Pancreas (tissue), 10 donors: ENCODE data around the gene WDR7. TPM values are rescaled to one million over a fixed set of nuclear protein-coding genes. Genes with fewer than 3 reads are reported as not detected.

Experiments used
- ATAC-seq, 4 donors: fragments of 200-7000 bp; cut with Tn5 transposase; one replicate each; pipeline versions ENCODE4 v1.8.0 to v1.9.1; 2020; ENCODE audit warnings: mild to moderate bottlenecking in 4 of 4, moderate library complexity in 4 of 4
- DNase-seq, 6 donors: peaks; one replicate each; pipeline ENCODE4 v3.0.0-alpha.2; 2020
- FAIRE-seq: peaks from 2 replicates; lab custom pipeline; 2012; peaks lifted over from hg19 to GRCh38; lab: Jason Lieb, UNC
- H3K27ac ChIP-seq, 4 donors: fragments of 200-600 bp; sonication (generic); 1 replicate in 3 of 4; 2 replicates in 1 of 4; pipeline versions ENCODE4 v1.5.0 to v1.8.0; 2020
- H3K27me3 ChIP-seq, 4 donors: fragments of 200-600 bp; one replicate each; pipeline ENCODE4 v1.8.0; 2021
- H3K36me3 ChIP-seq, 3 donors: fragments of 200-600 bp; sonication (generic) in 1 of 3; one replicate each; pipeline versions ENCODE4 v1.5.0 to v1.8.0; 2020 to 2021
- H3K4me1 ChIP-seq, 3 donors: fragments of 200-600 bp; one replicate each; pipeline ENCODE4 v1.8.0; 2021
- H3K4me3 ChIP-seq, 4 donors: fragments of 200-600 bp; sonication (generic) in 2 of 4; one replicate each; pipeline versions ENCODE4 v1.5.0 to v1.8.0; 2020 to 2021
- H3K9me3 ChIP-seq, 4 donors: fragments of 200-600 bp; one replicate each; pipeline ENCODE4 v1.8.0; 2021
- WGBS, 2 donors: extraction: QIAGEN DNeasy Blood & Tissue Kit; methylation state at CpG; one replicate each; pipeline ENCODE4 v1.1.7; 2013; 5-methylcytosine and 5-hydroxymethylcytosine counted together
- intact Hi-C, 3 donors: fragments of 100-400 bp; cut with DNase I; formaldehyde crosslinking; loops; one replicate each; pipeline versions ENCODE4 v1.11.1 to v1.14.2; 2022
- polyA plus RNA-seq, 2 donors: library from polyadenylated mRNA; stranded (reverse); fragments of 200-250 nt; gene quantifications; one replicate each; pipeline ENCODE4 v1.2.3, GENCODE V29; 2013
- total RNA-seq, 6 donors: library from RNA; stranded (reverse); fragmentation: NEBNext Ultra II Directional in 4 of 6; extraction: Animal tissue kit (Norgen Biotek cat#: 25700) in 4 of 6; gene quantifications; one replicate each; pipeline versions ENCODE4 v1.2.1 to v1.2.4, GENCODE V29; 2021 to 2023
- TF ChIP-seq, protein P1 (sequence below), 4 donors: fragments of 200-600 bp; sonication (generic) in 3 of 4; IDR thresholded peaks; one replicate each; pipeline versions ENCODE4 v1.5.0 to v1.8.0; 2021; ENCODE audit warnings: antibody characterized with exemption in 4 of 4
- donor health status: healthy with polysubstance abuse.
- donor health status: DM: no; HTN: no; CAD: no; lungs with moderate emphysema.
- donor health status: DM: no; HTN: no; CAD: no.
- donor health status: control.
- donor health status: control.
- donor health status: Bipolar disorder and iron deficiency.
- donor health status: DM: yes; HTN: yes; CAD: no.
- donor health status: DM: no; HTN: no; CAD: no.
- donor health status: DM: no; HTN: no; CAD: no.
- donor health status: DM: yes; HTN: yes; CAD: no.

The WDR7 gene
- total and polyA plus RNA-seq, 8 donors: 2.5 to 14.4 (median 10.3) TPM

DNA sequence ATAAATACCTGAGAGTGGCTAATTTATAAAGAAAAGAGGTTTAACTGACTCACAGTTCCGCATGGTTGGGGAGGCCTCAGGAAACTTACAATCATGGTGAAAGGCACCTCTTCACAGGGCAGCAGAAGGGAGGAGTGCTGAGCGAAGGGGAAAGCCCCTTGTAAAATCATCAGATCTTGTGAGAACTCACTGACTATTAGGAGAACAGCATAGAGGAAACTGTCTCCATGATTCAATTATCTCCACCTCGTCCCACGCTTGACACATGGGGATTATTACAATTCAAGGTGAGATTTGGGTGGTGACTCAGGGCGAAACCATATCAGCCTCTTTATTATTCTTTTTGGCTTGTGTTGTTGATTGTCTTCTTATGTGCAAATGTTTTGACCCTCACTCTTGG lies 76.2 kb downstream of the WDR7 start:
- TF ChIP-seq, protein P1, sequence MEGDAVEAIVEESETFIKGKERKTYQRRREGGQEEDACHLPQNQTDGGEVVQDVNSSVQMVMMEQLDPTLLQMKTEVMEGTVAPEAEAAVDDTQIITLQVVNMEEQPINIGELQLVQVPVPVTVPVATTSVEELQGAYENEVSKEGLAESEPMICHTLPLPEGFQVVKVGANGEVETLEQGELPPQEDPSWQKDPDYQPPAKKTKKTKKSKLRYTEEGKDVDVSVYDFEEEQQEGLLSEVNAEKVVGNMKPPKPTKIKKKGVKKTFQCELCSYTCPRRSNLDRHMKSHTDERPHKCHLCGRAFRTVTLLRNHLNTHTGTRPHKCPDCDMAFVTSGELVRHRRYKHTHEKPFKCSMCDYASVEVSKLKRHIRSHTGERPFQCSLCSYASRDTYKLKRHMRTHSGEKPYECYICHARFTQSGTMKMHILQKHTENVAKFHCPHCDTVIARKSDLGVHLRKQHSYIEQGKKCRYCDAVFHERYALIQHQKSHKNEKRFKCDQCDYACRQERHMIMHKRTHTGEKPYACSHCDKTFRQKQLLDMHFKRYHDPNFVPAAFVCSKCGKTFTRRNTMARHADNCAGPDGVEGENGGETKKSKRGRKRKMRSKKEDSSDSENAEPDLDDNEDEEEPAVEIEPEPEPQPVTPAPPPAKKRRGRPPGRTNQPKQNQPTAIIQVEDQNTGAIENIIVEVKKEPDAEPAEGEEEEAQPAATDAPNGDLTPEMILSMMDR (IDR thresholded peaks at IDR 0.05): no peak

DNA sequence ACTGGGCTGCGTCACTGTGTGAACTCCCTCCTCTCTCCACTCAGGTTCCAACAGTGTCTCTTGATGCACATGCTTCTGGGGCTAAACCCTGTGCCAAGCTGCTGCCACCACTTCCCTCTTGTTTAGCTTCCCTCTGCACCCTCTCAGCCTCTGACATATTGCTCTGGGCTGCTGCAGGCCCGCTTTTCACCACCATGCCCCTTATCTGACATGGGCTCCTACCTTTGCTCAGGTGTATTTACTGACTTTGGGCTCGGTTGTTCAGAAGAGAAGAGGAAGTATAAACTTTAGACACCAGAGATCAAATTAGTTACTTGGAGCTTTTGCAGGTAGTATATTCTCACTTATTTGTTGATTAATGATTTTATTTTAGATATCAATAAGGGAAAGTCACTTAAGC lies 77.6 kb downstream of the WDR7 start:
- WGBS, 2 donors: 61 to 62% methylated on average over 3 of the region's 3 CpGs
- ATAC-seq (peak in 1 of 4 donors; percentile 41), FAIRE-seq (no peak), DNase-seq (no peak)
- Histone ChIP-seq H3K36me3 (no peaks in the 10 kb centered on the region), H3K4me1 (no peaks in the 10 kb centered on the region), H3K4me3 (no peak overlapping the region), H3K27me3 (no peaks in the 10 kb centered on the region), H3K9me3 (no peaks in the 10 kb centered on the region), H3K27ac (no peak overlapping the region)
- TF ChIP-seq, protein P1 (IDR thresholded peaks at IDR 0.05): no peak
- intact Hi-C loops: no loop called here

More for the DNA sequence above, 76.2 kb downstream of the WDR7 start:
- Histone ChIP-seq H3K27me3 (no peaks in the 10 kb centered on the region), H3K4me1 (no peaks in the 10 kb centered on the region), H3K4me3 (no peak overlapping the region), H3K36me3 (no peaks in the 10 kb centered on the region), H3K9me3 (no peaks in the 10 kb centered on the region), H3K27ac (no peak overlapping the region)
- ATAC-seq (no peak), DNase-seq (no peak), FAIRE-seq (no peak)
- 92 to 96% methylated on average over 5 of the region's 5 CpGs for WGBS, 2 donors
- intact Hi-C loops: no loop called here

DNA sequence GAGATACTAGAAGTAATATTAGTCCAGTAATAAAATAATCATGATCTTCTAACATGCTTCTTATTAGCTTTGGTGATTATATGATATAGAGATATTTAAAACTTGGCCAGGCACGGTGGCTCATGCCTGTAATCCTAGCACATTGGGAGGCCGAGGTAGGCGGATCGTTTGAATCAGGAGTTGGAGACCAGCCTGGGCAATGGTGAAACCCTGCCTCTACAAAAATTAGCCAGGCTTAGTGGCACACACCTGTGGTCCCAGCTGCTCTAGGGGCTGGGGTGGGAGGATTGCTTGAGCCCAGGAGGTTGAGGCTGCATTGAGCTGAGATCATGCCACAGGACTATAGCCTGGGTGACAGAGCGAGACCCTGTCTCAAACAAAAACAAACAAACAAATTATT lies 87.0 kb downstream of the WDR7 start:
- Histone ChIP-seq H3K36me3 (no peaks in the 10 kb centered on the region), H3K9me3 (no peaks in the 10 kb centered on the region), H3K4me1 (no peaks in the 10 kb centered on the region), H3K27ac (no peak overlapping the region), H3K4me3 (no peak overlapping the region), H3K27me3 (no peaks in the 10 kb centered on the region)
- DNase-seq: no peak
- ATAC-seq: no peak
- intact Hi-C loops: no loop called here
- TF ChIP-seq, protein P1 (IDR thresholded peaks at IDR 0.05): no peak
- no peak for FAIRE-seq
- WGBS, 2 donors: 84 to 85% methylated on average over 5 of the region's 5 CpGs

- no peaks in the 10 kb centered on the region for H3K9me3 ChIP-seq
- DNase-seq (no peak), ATAC-seq (no peak), FAIRE-seq (no peak)
- no peak overlapping the region for H3K4me3 ChIP-seq
- H3K27ac ChIP-seq: no peak overlapping the region
- 90 to 98% methylated on average over 2 of the region's 2 CpGs for WGBS, 2 donors
- H3K36me3 ChIP-seq: no peaks in the 10 kb centered on the region
- no peaks in the 10 kb centered on the region for H3K4me1 ChIP-seq
- no peaks in the 10 kb centered on the region for H3K27me3 ChIP-seq
- intact Hi-C loops: loop anchor here in 1 of 3 donors (10.0 kb wide), 1 partner anchor 825 kb away; no protein-coding TSS in a partner anchor
- TF ChIP-seq, protein P1 (IDR thresholded peaks at IDR 0.05): no peak
Measured at GRCh38 chr18:56739731-56740130, 88.6 kb downstream of the WDR7 start.

- Histone ChIP-seq H3K27me3 (no peaks in the 10 kb centered on the region), H3K27ac (no peak overlapping the region), H3K36me3 (no peaks in the 10 kb centered on the region), H3K9me3 (no peaks in the 10 kb centered on the region), H3K4me3 (no peak overlapping the region), H3K4me1 (no peaks in the 10 kb centered on the region)
- no peak for DNase-seq
- intact Hi-C loops: loop anchor here in 1 of 3 donors (10.0 kb wide), 1 partner anchor 824 kb away; no protein-coding TSS in a partner anchor
- no peak for ATAC-seq
- TF ChIP-seq, protein P1 (IDR thresholded peaks at IDR 0.05): no peak
- WGBS, 2 donors: 45 to 65% methylated on average over 1 of the region's 1 CpG
- no peak for FAIRE-seq
Measured at GRCh38 chr18:56740645-56741044, 89.5 kb downstream of the WDR7 start.
